Stomach smooth muscle (tissue), 2 donors: ENCODE data around the gene BTF3.
"Not testable (repeated sequence)": the region's sequence is repeated elsewhere in the genome, so short reads cannot be mapped to it uniquely, and the experiment has no call there.

Experiments used
- H3K27ac ChIP-seq: one replicate; pipeline ENCODE4 v1.7.0; 2013; ENCODE audit warnings: mild to moderate bottlenecking, low read length, inconsistent platforms
- H3K27me3 ChIP-seq, 2 donors: one replicate each; pipeline ENCODE4 v1.7.0; 2013; ENCODE audit warnings: low read length in 2 of 2; ENCODE audit not compliant: insufficient read depth in 2 of 2, control insufficient read depth in 1 of 2
- H3K36me3 ChIP-seq, 2 donors: one replicate each; pipeline ENCODE4 v1.7.0; 2013; ENCODE audit warnings: low read length in 2 of 2; ENCODE audit not compliant: control insufficient read depth in 2 of 2, insufficient read depth in 2 of 2
- H3K4me1 ChIP-seq: one replicate; pipeline ENCODE4 v1.7.0; 2013; ENCODE audit warnings: low read length; ENCODE audit not compliant: control insufficient read depth, insufficient read depth
- H3K4me3 ChIP-seq, 2 donors: one replicate each; pipeline ENCODE4 v1.7.0; 2013; ENCODE audit warnings: low read length in 2 of 2
- H3K9ac ChIP-seq, 2 donors: one replicate each; pipeline ENCODE4 v1.7.0; 2013; ENCODE audit warnings: low read length in 2 of 2, mild to moderate bottlenecking in 1 of 2
- H3K9me3 ChIP-seq, 2 donors: one replicate each; pipeline ENCODE4 v1.7.0; 2013; ENCODE audit warnings: low read length in 2 of 2; ENCODE audit not compliant: control insufficient read depth in 2 of 2
- donor health status: healthy.
- donor health status: Pancreatic carcinoma.

BTF3 gene

DNA sequence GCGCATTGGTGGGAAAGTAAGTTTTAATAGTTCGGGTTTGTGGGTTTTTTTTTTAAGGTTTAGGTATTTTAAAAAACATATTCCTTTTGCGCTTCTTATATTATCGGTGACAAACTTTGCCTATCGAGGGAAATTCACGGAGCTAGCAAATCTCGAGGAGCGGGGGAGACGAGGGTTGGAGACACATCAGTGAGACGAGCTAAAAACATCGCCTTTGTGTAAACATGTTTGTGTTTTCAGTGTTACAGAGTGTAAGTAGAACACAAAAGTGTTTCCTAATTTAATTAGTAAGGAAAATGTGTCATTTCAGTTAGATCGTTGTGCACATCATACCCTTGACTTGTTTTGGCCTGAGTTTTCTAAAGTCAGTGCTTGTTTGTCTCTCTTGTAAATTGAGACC lies 945 bp downstream of the BTF3 start:
- H3K36me3 ChIP-seq, result peaks cover 13 to 18% of the 10 kb centered on the region in 2 donors
- no peak overlapping the region for H3K27ac ChIP-seq
- no peaks in the 10 kb centered on the region for H3K9me3 ChIP-seq

DNA sequence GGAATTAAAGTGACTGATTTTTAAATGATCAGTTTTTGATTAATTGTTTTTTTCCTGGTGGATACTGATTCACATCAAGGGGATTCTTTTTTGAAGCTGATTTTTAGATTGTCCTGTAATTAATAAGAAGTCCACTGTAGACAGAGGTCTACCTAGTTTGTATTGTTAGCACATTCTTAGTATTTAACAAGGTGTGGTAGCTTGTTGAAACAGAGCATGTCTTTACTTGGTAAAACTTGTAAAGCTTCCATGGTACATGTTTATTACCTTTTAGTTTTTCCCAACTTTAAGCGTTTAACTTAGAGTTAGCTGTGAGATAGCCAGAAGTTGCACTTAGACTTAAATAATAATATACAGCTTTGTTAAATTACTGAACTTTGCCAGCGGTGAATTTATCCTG lies 1.5 kb downstream of the BTF3 start:
- Histone ChIP-seq H3K9ac (peak overlapping the region in 1 of 2 donors; percentile 95), H3K4me3 (peak overlapping the region; percentile 78 to 92), H3K4me1 (peaks cover 15% of the 10 kb centered on the region), H3K27me3 (no peaks in the 10 kb centered on the region), H3K36me3 (peaks cover 17 to 18% of the 10 kb centered on the region in 2 donors), H3K9me3 (no peaks in the 10 kb centered on the region), H3K27ac (no peak overlapping the region)

More for the DNA sequence above, 945 bp downstream of the BTF3 start:
- H3K4me3 ChIP-seq, result peak overlapping the region; percentile 78 to 92
- no peaks in the 10 kb centered on the region for H3K27me3 ChIP-seq
- H3K4me1 ChIP-seq, result peaks cover 15% of the 10 kb centered on the region
- peak overlapping the region; percentile 95 to 97 for H3K9ac ChIP-seq

GRCh38 chr5:73501406-73501805 lies 3.2 kb downstream of the BTF3 start:
- peaks cover 15% of the 10 kb centered on the region for H3K4me1 ChIP-seq
- H3K36me3 ChIP-seq, result peaks cover 19 to 27% of the 10 kb centered on the region in 2 donors
- no peaks in the 10 kb centered on the region for H3K27me3 ChIP-seq

GRCh38 chr5:73506459-73506955 lies 8.3 kb downstream of the BTF3 start:
- no peak overlapping the region for H3K27ac ChIP-seq
- H3K4me3 ChIP-seq, result no peak overlapping the region
- no peaks in the 10 kb centered on the region for H3K27me3 ChIP-seq
- peaks cover 23 to 28% of the 10 kb centered on the region in 2 donors for H3K36me3 ChIP-seq
- H3K9ac ChIP-seq, result no peak overlapping the region
- no peaks in the 10 kb centered on the region for H3K4me1 ChIP-seq
- no peaks in the 10 kb centered on the region for H3K9me3 ChIP-seq

More at GRCh38 chr5:73501406-73501805, 3.2 kb downstream of the BTF3 start:
- H3K4me3 ChIP-seq, result no peak overlapping the region
- H3K9me3 ChIP-seq, result no peaks in the 10 kb centered on the region
- no peak overlapping the region for H3K9ac ChIP-seq
- H3K27ac ChIP-seq, result no peak overlapping the region

DNA sequence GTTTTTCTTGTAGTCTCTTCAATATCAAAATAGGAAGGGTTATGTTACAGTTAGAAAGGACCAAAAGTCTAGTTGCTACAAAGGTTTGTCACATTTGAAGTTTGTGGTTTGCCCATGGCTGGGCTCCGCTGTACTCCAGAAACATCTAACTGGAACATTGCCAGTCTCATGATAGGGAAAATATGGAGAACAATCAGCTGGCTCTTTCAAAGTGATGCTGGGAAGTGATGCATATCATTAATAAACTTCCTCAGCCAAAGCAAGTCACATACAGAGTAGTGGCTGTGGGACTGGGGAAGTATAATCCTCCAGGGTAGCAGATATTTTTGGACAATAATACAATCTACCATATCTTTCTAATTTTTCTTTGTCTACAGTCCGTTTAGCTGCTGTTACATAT lies 8.8 kb downstream of the BTF3 start:
- H3K9ac ChIP-seq, result no peak overlapping the region
- H3K36me3 ChIP-seq, result peaks cover 23 to 27% of the 10 kb centered on the region in 2 donors
- H3K9me3 ChIP-seq, result no peaks in the 10 kb centered on the region
- no peaks in the 10 kb centered on the region for H3K4me1 ChIP-seq
- H3K27me3 ChIP-seq, result no peaks in the 10 kb centered on the region
- H3K27ac ChIP-seq, result no peak overlapping the region
- H3K4me3 ChIP-seq, result no peak overlapping the region

GRCh38 chr5:73508521-73508920 lies 10.3 kb downstream of the BTF3 start:
- H3K9ac ChIP-seq, H3K4me3 ChIP-seq, H3K9me3 ChIP-seq, H3K27ac ChIP-seq, H3K27me3 ChIP-seq, H3K4me1 ChIP-seq: not testable (repeated sequence)
- peaks cover 14 to 19% of the 10 kb centered on the region in 2 donors for H3K36me3 ChIP-seq

DNA sequence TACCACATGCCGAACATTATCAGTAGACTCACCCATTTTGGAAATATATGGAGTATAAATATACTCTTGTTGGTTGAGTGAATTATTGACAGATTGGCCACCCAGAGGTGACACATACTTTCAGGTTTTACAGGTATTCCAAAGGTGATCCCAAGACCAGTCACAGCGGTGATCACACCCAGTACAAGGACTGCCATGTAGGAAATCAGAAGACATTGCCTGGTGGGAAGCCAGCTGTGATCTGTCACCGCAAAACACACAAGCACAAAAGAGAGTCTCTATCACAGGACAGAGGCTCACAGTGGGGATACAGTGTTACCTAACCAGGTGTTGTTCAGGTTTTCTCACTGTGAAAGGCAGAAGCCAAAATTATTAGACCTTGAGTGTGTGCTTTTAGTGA lies 15.8 kb downstream of the BTF3 start:
- Histone ChIP-seq H3K36me3 (no peaks in the 10 kb centered on the region), H3K9ac (no peak overlapping the region), H3K9me3 (no peaks in the 10 kb centered on the region), H3K27me3 (no peaks in the 10 kb centered on the region), H3K27ac (no peak overlapping the region), H3K4me1 (no peaks in the 10 kb centered on the region), H3K4me3 (no peak overlapping the region)

- H3K9ac ChIP-seq, result no peak overlapping the region
- H3K9me3 ChIP-seq, result no peaks in the 10 kb centered on the region
- no peaks in the 10 kb centered on the region for H3K36me3 ChIP-seq
- H3K4me1 ChIP-seq, result peaks cover under 1% of the 10 kb centered on the region
- no peak overlapping the region for H3K27ac ChIP-seq
- H3K4me3 ChIP-seq, result no peak overlapping the region
- no peaks in the 10 kb centered on the region for H3K27me3 ChIP-seq
These were observed 16.2 kb downstream of the BTF3 start for GRCh38 chr5:73514418-73514817.

- H3K9ac ChIP-seq, result no peak overlapping the region
- no peak overlapping the region for H3K27ac ChIP-seq
- no peaks in the 10 kb centered on the region for H3K27me3 ChIP-seq
- no peaks in the 10 kb centered on the region for H3K36me3 ChIP-seq
- H3K4me1 ChIP-seq, result peaks cover 3% of the 10 kb centered on the region
- H3K9me3 ChIP-seq, result no peaks in the 10 kb centered on the region
- H3K4me3 ChIP-seq, result no peak overlapping the region
These were observed 17.0 kb downstream of the BTF3 start for GRCh38 chr5:73515232-73515631.

DNA sequence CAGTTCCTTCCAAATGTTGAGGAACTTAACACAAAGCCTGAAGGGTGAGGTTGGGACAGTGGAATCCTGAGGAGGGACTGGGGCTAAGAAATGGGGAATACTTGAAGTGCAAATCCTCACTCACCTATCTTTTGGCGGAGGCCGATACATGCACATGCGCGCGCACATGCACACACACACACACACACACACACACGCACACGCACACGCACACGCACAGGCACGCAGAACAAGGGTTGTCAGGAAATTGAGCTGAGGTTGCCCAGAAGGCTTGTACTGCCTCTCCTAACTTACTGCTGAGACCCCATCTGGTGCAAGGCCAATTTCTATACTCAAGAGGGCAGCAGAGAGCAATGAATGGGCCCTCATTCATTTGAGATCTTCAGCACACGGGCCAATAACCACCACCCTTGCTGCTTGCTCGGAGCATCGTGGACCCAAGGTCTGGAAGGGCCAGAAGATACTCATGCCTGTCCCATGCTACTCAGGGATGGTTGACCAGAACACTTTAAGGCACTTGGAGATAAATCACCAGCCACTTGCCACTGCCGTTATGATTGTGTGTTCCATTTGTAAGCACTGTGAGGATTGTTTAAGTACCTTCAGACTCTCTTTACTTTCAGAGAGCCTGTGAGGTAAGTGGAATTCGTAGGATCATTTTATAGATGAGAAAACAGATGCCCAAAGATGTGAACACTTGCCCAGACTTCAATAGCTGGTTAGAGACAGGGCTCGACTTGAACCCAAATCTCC lies 21.5 kb downstream of the BTF3 start:
- Histone ChIP-seq H3K27me3 (no peaks in the 10 kb centered on the region), H3K9me3 (no peaks in the 10 kb centered on the region), H3K4me1 (peaks cover 5% of the 10 kb centered on the region), H3K36me3 (no peaks in the 10 kb centered on the region), H3K27ac (no peak overlapping the region), H3K9ac (no peak overlapping the region), H3K4me3 (peak overlapping the region in 1 of 2 donors; percentile 40)

DNA sequence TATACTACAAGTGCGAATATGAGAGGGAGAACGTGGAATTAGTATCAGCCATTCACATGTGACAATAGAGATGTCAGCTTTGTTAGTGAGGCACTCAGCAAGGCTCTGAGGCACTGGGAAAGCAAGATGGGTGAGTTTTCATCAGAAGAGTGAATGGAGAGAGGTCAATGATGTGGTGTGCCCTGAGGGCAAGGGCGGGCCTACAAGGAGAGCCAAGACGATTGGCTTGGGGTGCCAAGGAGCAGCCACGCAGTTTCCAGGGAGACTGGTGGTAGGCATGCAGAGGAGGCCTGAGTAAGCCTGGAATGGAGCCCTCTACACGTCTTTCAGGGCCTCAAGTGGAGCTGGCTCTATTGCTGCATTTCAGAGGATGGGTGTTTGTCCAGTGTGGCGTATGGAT lies 24.7 kb downstream of the BTF3 start:
- Histone ChIP-seq H3K36me3 (no peaks in the 10 kb centered on the region), H3K27ac (no peak overlapping the region), H3K4me3 (no peak overlapping the region), H3K9ac (peak overlapping the region in 1 of 2 donors; percentile 13), H3K27me3 (no peaks in the 10 kb centered on the region), H3K9me3 (no peaks in the 10 kb centered on the region), H3K4me1 (peaks cover 8% of the 10 kb centered on the region)
